A673 (cell line): ENCODE measurements around the gene MICOS13.

Source experiments
- CTCF ChIP-seq: fragments of 300-800, 200-600 bp; sonication (generic); conservative IDR thresholded peaks from 2 replicates; pipeline ENCODE4 v1.5.1; 2017; ENCODE audit warnings: low read depth, mild to moderate bottlenecking, antibody characterized with exemption, low read length, moderate library complexity, mixed read lengths
- EZH2 ChIP-seq: fragments of 200-600 bp; sonication (generic); IDR thresholded peaks from 2 replicates; pipeline ENCODE4 v1.6.1; 2017; ENCODE audit warnings: borderline replicate concordance, low read depth, mild to moderate bottlenecking, mixed read lengths, antibody characterized with exemption, low read length; ENCODE audit not compliant: poor library complexity, severe bottlenecking

- no peak for TF ChIP-seq CTCF
- TF ChIP-seq EZH2: no peak
Measured at GRCh38 chr19:5713228-5713627, 32.9 kb upstream of the MICOS13 start.
